Psoas muscle (tissue), 8 donors: ENCODE measurements around the gene PRPF6. TPM values are rescaled to one million over a fixed set of nuclear protein-coding genes. Genes with fewer than 3 reads are reported as not detected.

Experiments used
- ATAC-seq, 4 donors: fragments of 200-7000 bp; cut with Tn5 transposase; one replicate each; pipeline ENCODE4 v1.9.1; 2020; ENCODE audit warnings: moderate library complexity in 3 of 4, mild to moderate bottlenecking in 2 of 4
- DNase-seq, 2 donors: peaks; one replicate each; pipeline ENCODE4 v3.0.0-alpha.2; 2020
- H3K27ac ChIP-seq: fragments of 200-600 bp; one replicate; pipeline ENCODE4 v1.8.0; 2022
- H3K27me3 ChIP-seq, 3 donors: fragments of 200-600 bp in 1 of 3; one replicate each; pipeline versions ENCODE4 v1.6.1 to v1.8.0; 2013 to 2022; ENCODE audit warnings: low read length in 2 of 3, mild to moderate bottlenecking in 2 of 3, moderate library complexity in 1 of 3; ENCODE audit not compliant: insufficient read depth in 3 of 3
- H3K36me3 ChIP-seq, 2 donors: fragments of 200-600 bp in 1 of 2; one replicate each; pipeline versions ENCODE4 v1.6.1 to v1.8.0; 2013 to 2022; ENCODE audit warnings: low read depth in 1 of 2, mild to moderate bottlenecking in 1 of 2, moderate library complexity in 1 of 2; ENCODE audit not compliant: insufficient read depth in 1 of 2
- H3K4me1 ChIP-seq: fragments of 200-600 bp; one replicate; pipeline ENCODE4 v1.8.0; 2022
- H3K4me3 ChIP-seq: fragments of 200-600 bp; one replicate; pipeline ENCODE4 v1.8.0; 2022; ENCODE audit warnings: mild to moderate bottlenecking
- H3K9me3 ChIP-seq: fragments of 200-600 bp; one replicate; pipeline ENCODE4 v1.8.0; 2022
- CTCF ChIP-seq: fragments of 200-600 bp; IDR thresholded peaks from one replicate; pipeline ENCODE4 v1.8.0; 2022; ENCODE audit warnings: antibody characterized with exemption
- WGBS, 3 donors: extraction: QIAGEN DNeasy Blood & Tissue Kit; methylation state at CpG; one replicate each; pipeline versions ENCODE4 v1.1.6 to v1.1.7; 2013; 5-methylcytosine and 5-hydroxymethylcytosine counted together
- intact Hi-C, 2 donors: fragments of 100-400 bp; cut with DNase I; formaldehyde crosslinking; loops; one replicate each; pipeline versions ENCODE4 v1.11.0 to v1.14.2; 2022
- polyA plus RNA-seq, 3 donors: library from polyadenylated mRNA; stranded (reverse); fragments of 200-250 nt; gene quantifications; one replicate each; pipeline ENCODE4 v1.2.3, GENCODE V29; 2013
- total RNA-seq, 4 donors: library from RNA; stranded (reverse); fragmentation: NEBNext Ultra II Directional in 2 of 4; extraction: Animal tissue kit (Norgen Biotek cat#: 25700) in 2 of 4; gene quantifications; one replicate each; pipeline versions ENCODE4 v1.2.1 to v1.2.4, GENCODE V29; 2021 to 2023
- donor health status: healthy with polysubstance abuse.
- donor health status: DM: no; HTN: no; CAD: no; lungs with moderate emphysema.
- donor health status: Bipolar disorder and iron deficiency.
- donor health status: healthy.
- donor health status: DM: yes; HTN: yes; CAD: no.
- donor health status: DM: no; HTN: no; CAD: no.
- donor health status: DM: no; HTN: no; CAD: no.
- donor health status: DM: yes; HTN: yes; CAD: no.

The PRPF6 gene
- total and polyA plus RNA-seq, 7 donors, result 38.8 to 75.4 (median 56.8) TPM

- intact Hi-C loops, result no loop called here
- no peak for TF ChIP-seq CTCF
- peak; percentile 11 to 46 for DNase-seq
- WGBS, 3 donors, result 87 to 91% (median 90%) methylated on average over 14 to 16 of the region's 16 CpGs
- Histone ChIP-seq H3K9me3 (no peaks in the 10 kb centered on the region), H3K4me3 (no peak overlapping the region), H3K4me1 (peaks cover 6% of the 10 kb centered on the region), H3K27ac (no peak overlapping the region), H3K27me3 (no peaks in the 10 kb centered on the region), H3K36me3 (peaks cover 2 to 62% of the 10 kb centered on the region in 2 donors)
- no peak for ATAC-seq
Observed at GRCh38 chr20:63964412-63964811, 16.5 kb upstream of the PRPF6 start.

GRCh38 chr20:63966172-63966943 is 14.6 kb upstream of the PRPF6 start:
- H3K36me3 ChIP-seq, result peaks cover 2 to 49% of the 10 kb centered on the region in 2 donors
- no peaks in the 10 kb centered on the region for H3K9me3 ChIP-seq
- no peak for ATAC-seq
- no peaks in the 10 kb centered on the region for H3K27me3 ChIP-seq
- DNase-seq, result peak in 1 of 2 donors; percentile 60
- intact Hi-C loops, result loop anchor here in 1 of 2 donors (5.0 kb wide), 1 partner anchor 69 kb away; the partner anchor contains the start of gene DNAJC5
- 93 to 95% (median 93%) methylated on average over 27 of the region's 27 CpGs for WGBS, 3 donors
- H3K27ac ChIP-seq, result no peak overlapping the region
- TF ChIP-seq CTCF, result no peak
- H3K4me1 ChIP-seq, result peaks cover 6% of the 10 kb centered on the region
- no peak overlapping the region for H3K4me3 ChIP-seq

GRCh38 chr20:63966944-63967322 is 14.0 kb upstream of the PRPF6 start:
- TF ChIP-seq CTCF, result no peak
- ATAC-seq, result no peak

DNA sequence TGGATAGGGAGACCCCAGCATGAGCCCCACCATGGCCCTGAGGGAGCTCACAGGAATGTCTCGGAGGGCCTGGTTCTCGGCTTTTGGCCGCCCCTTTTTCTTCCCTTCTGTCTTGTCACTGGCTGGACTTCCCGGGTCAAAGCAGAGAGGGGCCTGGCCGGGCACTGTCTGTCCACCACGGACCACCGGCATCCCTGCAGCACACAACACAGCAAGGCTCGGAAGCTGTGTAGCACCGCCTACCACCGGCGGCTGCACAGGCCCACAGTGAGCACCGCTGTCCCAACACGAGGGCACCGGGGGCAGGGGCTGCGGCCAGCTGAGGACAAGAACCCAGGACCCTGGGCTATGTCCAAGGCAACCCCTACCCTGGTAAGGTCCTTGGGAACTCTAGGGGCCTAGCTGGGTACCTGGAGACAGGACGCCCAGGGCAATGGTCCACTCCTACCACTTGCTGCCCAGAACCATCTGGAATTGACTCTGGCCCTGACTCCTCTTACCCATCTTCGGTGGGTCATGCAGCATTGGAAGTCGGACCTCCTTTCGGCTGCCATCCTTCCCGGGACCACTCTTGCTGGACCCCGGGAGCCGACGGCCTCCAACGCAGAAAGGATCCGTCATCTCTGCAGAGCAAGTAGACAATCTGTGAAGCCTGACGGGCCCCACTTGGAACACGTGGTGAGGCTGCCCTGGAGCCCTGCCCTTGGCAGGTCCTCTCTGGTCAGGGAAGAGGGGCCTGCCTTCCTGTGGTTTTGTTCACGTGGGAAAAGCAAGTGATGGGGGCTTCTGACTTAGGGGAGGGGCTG is 13.4 kb upstream of the PRPF6 start:
- Histone ChIP-seq H3K4me1 (peaks cover 6% of the 10 kb centered on the region), H3K27ac (no peak overlapping the region), H3K4me3 (no peak overlapping the region), H3K27me3 (no peaks in the 10 kb centered on the region), H3K36me3 (peaks cover 2 to 37% of the 10 kb centered on the region in 2 donors), H3K9me3 (no peaks in the 10 kb centered on the region)
- intact Hi-C loops, result loop anchor here in 1 of 2 donors (5.0 kb wide), 1 partner anchor 70 kb away; the partner anchor contains the start of gene DNAJC5
- no peak for TF ChIP-seq CTCF
- ATAC-seq (no peak), DNase-seq (peak in 1 of 2 donors; percentile 53)
- 86 to 90% (median 87%) methylated on average over 28 of the region's 28 CpGs for WGBS, 3 donors

More at GRCh38 chr20:63966944-63967322, 14.0 kb upstream of the PRPF6 start:
- Histone ChIP-seq H3K27ac (no peak overlapping the region), H3K9me3 (no peaks in the 10 kb centered on the region), H3K36me3 (peaks cover 2 to 43% of the 10 kb centered on the region in 2 donors), H3K27me3 (no peaks in the 10 kb centered on the region), H3K4me1 (peaks cover 6% of the 10 kb centered on the region), H3K4me3 (no peak overlapping the region)
- 91 to 94% (median 92%) methylated on average over 11 to 13 of the region's 13 CpGs for whole genome bisulfite sequencing, 3 donors
- intact Hi-C loops, result loop anchor here in 1 of 2 donors (5.0 kb wide), 1 partner anchor 70 kb away; the partner anchor contains the start of gene DNAJC5
- no peak for DNase-seq
